ENCODE measurements around the gene HLCS.

The HLCS gene

GRCh38 chr21:36987845-36988244 is 21.4 kb upstream of the HLCS start:
- Histone ChIP-seq H3K4me1 (ENCODE audit: insufficient read depth, low read length, poor library complexity, severe bottlenecking) (peaks cover 20% of the 10 kb centered on the region), H3K79me2 (ENCODE audit: insufficient read depth, low read length) (no peaks in the 10 kb centered on the region), H4K20me1 (ENCODE audit: insufficient read depth, low read length, poor library complexity, severe bottlenecking) (no peaks in the 10 kb centered on the region), H3K27me3 (ENCODE audit: insufficient read depth, low read length, poor library complexity, severe bottlenecking) (no peaks in the 10 kb centered on the region), H3K9me2 (replicated peaks; ENCODE audit: low read depth, low read length) (no peaks in the 10 kb centered on the region), H3K9ac (ENCODE audit: low read depth, low read length, poor library complexity, severe bottlenecking) (peak overlapping the region; percentile 0), H3K4me3 (ENCODE audit: low read length, poor library complexity, severe bottlenecking) (no peak overlapping the region), H2AFZ (ENCODE audit: low read length) (no peak overlapping the region), H3K4me2 (ENCODE audit: low read depth, low read length, poor library complexity, severe bottlenecking) (peak overlapping the region; percentile 46), H3F3A (ENCODE audit: low read depth) (no peaks in the 10 kb centered on the region), H3K36me3 (ENCODE audit: insufficient read depth, low read length) (no peaks in the 10 kb centered on the region), H3K9me3 (ENCODE audit: insufficient read depth, low read depth, low read length) (no peaks in the 10 kb centered on the region)
- TF ChIP-seq CTCF (conservative IDR thresholded peaks at IDR 0.05; ENCODE audit: low read length) (no peak), EZH2phosphoT487 (IDR thresholded peaks at IDR 0.05; ENCODE audit: borderline replicate concordance) (no peak)

GRCh38 chr21:36985751-36986594 is 19.5 kb upstream of the HLCS start:
- Histone ChIP-seq H3K27me3 (ENCODE audit: insufficient read depth, low read length, poor library complexity, severe bottlenecking) (no peaks in the 10 kb centered on the region), H2AFZ (ENCODE audit: low read length) (no peak overlapping the region), H3F3A (ENCODE audit: low read depth) (no peaks in the 10 kb centered on the region), H3K4me2 (ENCODE audit: low read depth, low read length, poor library complexity, severe bottlenecking) (no peak overlapping the region), H3K36me3 (ENCODE audit: insufficient read depth, low read length) (no peaks in the 10 kb centered on the region), H3K9ac (ENCODE audit: low read depth, low read length, poor library complexity, severe bottlenecking) (no peak overlapping the region), H3K4me3 (ENCODE audit: low read length, poor library complexity, severe bottlenecking) (no peak overlapping the region), H4K20me1 (ENCODE audit: insufficient read depth, low read length, poor library complexity, severe bottlenecking) (no peaks in the 10 kb centered on the region), H3K79me2 (ENCODE audit: insufficient read depth, low read length) (no peaks in the 10 kb centered on the region), H3K9me3 (ENCODE audit: insufficient read depth, low read depth, low read length) (no peaks in the 10 kb centered on the region), H3K9me2 (replicated peaks; ENCODE audit: low read depth, low read length) (no peaks in the 10 kb centered on the region), H3K4me1 (ENCODE audit: insufficient read depth, low read length, poor library complexity, severe bottlenecking) (peaks cover 20% of the 10 kb centered on the region)
- TF ChIP-seq CTCF (conservative IDR thresholded peaks at IDR 0.05; ENCODE audit: low read length) (no peak), EZH2phosphoT487 (IDR thresholded peaks at IDR 0.05; ENCODE audit: borderline replicate concordance) (no peak)

- H3K4me3 ChIP-seq (ENCODE audit: low read length, poor library complexity, severe bottlenecking): no peak overlapping the region
- no peak for TF ChIP-seq CTCF (conservative IDR thresholded peaks at IDR 0.05; ENCODE audit: low read length)
- no peak for TF ChIP-seq EZH2phosphoT487 (IDR thresholded peaks at IDR 0.05; ENCODE audit: borderline replicate concordance)
Measured at GRCh38 chr21:36981977-36982700, 15.7 kb upstream of the HLCS start.

More at GRCh38 chr21:36981977-36982700, 15.7 kb upstream of the HLCS start:
- Histone ChIP-seq H3F3A (ENCODE audit: low read depth) (no peaks in the 10 kb centered on the region), H3K9me2 (replicated peaks; ENCODE audit: low read depth, low read length) (no peaks in the 10 kb centered on the region), H3K27me3 (ENCODE audit: insufficient read depth, low read length, poor library complexity, severe bottlenecking) (no peaks in the 10 kb centered on the region), H3K9ac (ENCODE audit: low read depth, low read length, poor library complexity, severe bottlenecking) (no peak overlapping the region), H2AFZ (ENCODE audit: low read length) (no peak overlapping the region), H3K9me3 (ENCODE audit: insufficient read depth, low read depth, low read length) (no peaks in the 10 kb centered on the region), H3K36me3 (ENCODE audit: insufficient read depth, low read length) (no peaks in the 10 kb centered on the region), H4K20me1 (ENCODE audit: insufficient read depth, low read length, poor library complexity, severe bottlenecking) (no peaks in the 10 kb centered on the region), H3K79me2 (ENCODE audit: insufficient read depth, low read length) (no peaks in the 10 kb centered on the region), H3K4me2 (ENCODE audit: low read depth, low read length, poor library complexity, severe bottlenecking) (no peak overlapping the region), H3K4me1 (ENCODE audit: insufficient read depth, low read length, poor library complexity, severe bottlenecking) (peaks cover 7% of the 10 kb centered on the region)

Measured in Loucy (cell line).